H1 (cell line): ENCODE measurements around the gene TTYH2. TPM values are rescaled to one million over a fixed set of nuclear protein-coding genes. Genes with fewer than 3 reads are reported as not detected.

ENCODE experiments used
- ASH2L ChIP-seq: fragments of 200-600, 300-600 bp; sonication (generic); IDR thresholded peaks from one replicate; pipeline ENCODE4 v1.7.1; 2017; ENCODE audit warnings: low read length
- EZH2 ChIP-seq: fragments of 200-600 bp; sonication (generic); IDR thresholded peaks from 2 replicates; pipeline ENCODE4 v1.7.1; 2012; ENCODE audit warnings: low read depth, mild to moderate bottlenecking, moderate library complexity, low read length, inconsistent platforms; ENCODE audit not compliant: severe bottlenecking
- FOSL1 ChIP-seq: IDR thresholded peaks from 2 replicates; pipeline ENCODE4 v1.6.1; 2011; ENCODE audit warnings: mild to moderate bottlenecking, low read depth, low read length, moderate library complexity; ENCODE audit not compliant: insufficient read depth
- POLR2AphosphoS5 ChIP-seq: IDR thresholded peaks from 2 replicates; pipeline ENCODE4 v1.6.1; 2011; ENCODE audit warnings: low read depth, low read length
- POU5F1 ChIP-seq: IDR thresholded peaks from 2 replicates; pipeline ENCODE4 v1.6.1; 2011; ENCODE audit warnings: low read depth, mild to moderate bottlenecking, low read length, moderate library complexity
- polyA plus RNA-seq, 7 experiments: library from polyadenylated mRNA; depleted of rRNA in 3 of 7; stranded (reverse) in 5 of 7; unstranded in 2 of 7; fragments of >200 nt in 5 of 7; fragments of 200-250 nt in 2 of 7; gene quantifications; 1 replicate in 5 of 7; 2 replicates in 1 of 7; 4 replicates in 1 of 7; pipeline versions ENCODE4 v1.2.1 to v1.2.3, GENCODE V29; 2011 to 2013; ENCODE audit warnings: missing spikeins in 2 of 7, mixed read lengths in 2 of 7
- total RNA-seq: library from RNA; stranded (reverse); fragmentation: NEBNext Ultra II Directional; extraction: Animal tissue kit (Norgen Biotek cat#: 25700); gene quantifications from 2 replicates; pipeline ENCODE4 v1.2.1, GENCODE V29; 2021

The TTYH2 gene
- total and polyA plus RNA-seq, 2 of the 8 experiments (the other 6 are each of a cell fraction or from before 2014, with no cell fraction given), result 3.2 to 9.2 TPM

DNA sequence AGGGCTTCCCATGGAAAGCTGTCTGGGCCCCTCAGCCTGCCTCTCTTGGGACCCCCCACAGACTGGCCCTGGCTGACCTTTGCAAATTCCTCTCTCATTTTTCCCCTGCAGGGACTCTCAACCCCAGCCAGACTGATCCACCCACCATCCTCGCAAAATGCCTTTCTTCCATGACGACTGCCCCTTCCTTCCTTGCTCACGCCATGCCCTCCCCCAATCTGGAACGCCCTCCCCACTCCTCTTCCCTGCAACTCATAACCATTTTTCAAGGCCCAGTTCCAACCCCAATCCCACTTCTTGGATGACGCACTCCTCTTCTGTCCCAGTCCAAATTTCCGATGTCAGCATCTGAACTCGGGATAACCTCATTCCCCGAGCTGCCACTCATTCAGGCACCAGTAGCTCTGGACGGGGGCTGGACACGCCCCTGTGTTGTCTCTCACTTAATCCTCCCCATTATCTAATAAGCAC lies 59.4 kb downstream of the TTYH2 start (continued):
- no peak for TF ChIP-seq ASH2L
- no peak for TF ChIP-seq POU5F1
- no peak for TF ChIP-seq EZH2
- TF ChIP-seq FOSL1, result no peak
- TF ChIP-seq POLR2AphosphoS5, result no peak
